Neuronal stem cell (in vitro differentiated cells): ENCODE data around the gene COX7B.

ENCODE experiments used
- DNase-seq: peaks from one replicate; pipeline ENCODE4 v3.0.0-alpha.2; 2013; ENCODE audit warnings: low spot score
- H2AFZ ChIP-seq: one replicate; pipeline ENCODE4 v1.6.1; 2013; ENCODE audit warnings: mild to moderate bottlenecking, low read length, inconsistent platforms
- H2AK5ac ChIP-seq: 2 replicates; pipeline ENCODE4 v1.6.1; 2013; ENCODE audit warnings: low read depth, mild to moderate bottlenecking, inconsistent platforms, low read length, moderate library complexity, mixed read lengths
- H2BK120ac ChIP-seq: 2 replicates; pipeline ENCODE4 v1.6.1; 2013; ENCODE audit warnings: low read depth, mild to moderate bottlenecking, inconsistent platforms, low read length, moderate library complexity, mixed read lengths
- H2BK12ac ChIP-seq: one replicate; pipeline ENCODE4 v1.6.1; 2013; ENCODE audit warnings: low read length, inconsistent platforms
- H2BK15ac ChIP-seq: 2 replicates; pipeline ENCODE4 v1.6.1; 2013; ENCODE audit warnings: mild to moderate bottlenecking, low read length, inconsistent platforms, mixed read lengths
- H2BK5ac ChIP-seq: one replicate; pipeline ENCODE4 v1.6.1; 2013; ENCODE audit warnings: inconsistent platforms, mild to moderate bottlenecking, low read length, moderate library complexity
- H3K14ac ChIP-seq: one replicate; pipeline ENCODE4 v1.6.1; 2013; ENCODE audit warnings: low read length, inconsistent platforms
- H3K18ac ChIP-seq: 2 replicates; pipeline ENCODE4 v1.6.1; 2013; ENCODE audit warnings: low read length, inconsistent platforms
- H3K23ac ChIP-seq: 2 replicates; pipeline ENCODE4 v1.6.1; 2013; ENCODE audit warnings: low read depth, mild to moderate bottlenecking, mixed read lengths, low read length, inconsistent platforms; ENCODE audit not compliant: poor library complexity
- H3K27ac ChIP-seq: replicated peaks from 3 replicates; pipeline ENCODE4 v1.5.1; 2013; ENCODE audit warnings: low read length, inconsistent platforms
- H3K27me3 ChIP-seq, 3 experiments: 2 replicates each; pipeline ENCODE4 v1.6.1; 2013; ENCODE audit warnings: low read length in 3 of 3, mild to moderate bottlenecking in 2 of 3, inconsistent platforms in 1 of 3, low read depth in 1 of 3, mixed read lengths in 1 of 3, moderate library complexity in 1 of 3; ENCODE audit not compliant: control insufficient read depth in 3 of 3, insufficient read depth in 3 of 3
- H3K36me3 ChIP-seq, 2 donors: replicated peaks in 1 of 2; 2 replicates each; pipeline ENCODE4 v1.6.1; 2013; ENCODE audit warnings: low read length in 2 of 2; ENCODE audit not compliant: control insufficient read depth in 2 of 2, insufficient read depth in 2 of 2
- H3K4ac ChIP-seq: 2 replicates; pipeline ENCODE4 v1.6.1; 2013; ENCODE audit warnings: inconsistent platforms, mild to moderate bottlenecking, low read length, moderate library complexity
- H3K4me1 ChIP-seq, 2 donors: 1 replicate in 1 of 2; 2 replicates in 1 of 2; pipeline ENCODE4 v1.6.1; 2013; ENCODE audit warnings: low read length in 2 of 2, low read depth in 1 of 2; ENCODE audit not compliant: control insufficient read depth in 2 of 2, insufficient read depth in 1 of 2
- H3K4me2 ChIP-seq: one replicate; pipeline ENCODE4 v1.6.1; 2013; ENCODE audit warnings: mild to moderate bottlenecking, low read length, inconsistent platforms; ENCODE audit not compliant: insufficient read depth, poor library complexity, severe bottlenecking
- H3K4me3 ChIP-seq, 2 donors: 2 replicates each; pipeline ENCODE4 v1.5.1; 2013; ENCODE audit warnings: low read length in 2 of 2, mild to moderate bottlenecking in 2 of 2, inconsistent platforms in 1 of 2, moderate library complexity in 1 of 2
- H3K79me1 ChIP-seq: one replicate; pipeline ENCODE4 v1.6.1; 2013; ENCODE audit warnings: low read depth, mild to moderate bottlenecking, inconsistent platforms, low read length, moderate library complexity
- H3K9ac ChIP-seq: one replicate; pipeline ENCODE4 v1.6.1; 2013; ENCODE audit warnings: mild to moderate bottlenecking, low read depth, low read length, inconsistent platforms; ENCODE audit not compliant: poor library complexity
- H3K9me3 ChIP-seq, 2 donors: replicated peaks in 1 of 2; 2 replicates each; pipeline versions ENCODE3 to v1.6.1; 2013; ENCODE audit warnings: low read length in 2 of 2, mild to moderate bottlenecking in 2 of 2, inconsistent platforms in 1 of 2, low read depth in 1 of 2, mixed read lengths in 1 of 2, moderate library complexity in 1 of 2; ENCODE audit not compliant: control insufficient read depth in 2 of 2, insufficient read depth in 1 of 2
- H4K8ac ChIP-seq: one replicate; pipeline ENCODE4 v1.6.1; 2013; ENCODE audit warnings: low read depth, mild to moderate bottlenecking, inconsistent platforms, low read length, moderate library complexity
- H4K91ac ChIP-seq: one replicate; pipeline ENCODE4 v1.6.1; 2013; ENCODE audit warnings: low read length, low read depth, mild to moderate bottlenecking, inconsistent platforms; ENCODE audit not compliant: poor library complexity
- WGBS, 2 donors: extraction: QIAGEN DNeasy Blood & Tissue Kit; methylation state at CpG; one replicate each; pipeline ENCODE4 v1.1.7; 2013; ENCODE audit warnings: missing lambda C conversion rate in 2 of 2, mixed read lengths in 1 of 2; ENCODE audit not compliant: insufficient read length in 2 of 2, insufficient replicate concordance in 1 of 2; ENCODE audit errors: extremely low coverage in 2 of 2; 5-methylcytosine and 5-hydroxymethylcytosine counted together

The COX7B gene

GRCh38 chrX:77935886-77936285 is 36.6 kb downstream of the COX7B start:
- Histone ChIP-seq H3K36me3 (no peaks in the 10 kb centered on the region), H4K8ac (no peak overlapping the region), H3K9me3 (peaks cover 0 to 1% of the 10 kb centered on the region in 2 donors), H3K14ac (no peak overlapping the region), H2BK120ac (no peak overlapping the region), H3K4me1 (no peaks in the 10 kb centered on the region), H4K91ac (no peak overlapping the region), H3K18ac (no peak overlapping the region), H3K4me2 (no peak overlapping the region), H2AK5ac (no peak overlapping the region), H3K27me3 (no peaks in the 10 kb centered on the region), H3K79me1 (no peaks in the 10 kb centered on the region), H3K27ac (no peak overlapping the region), H2BK5ac (no peak overlapping the region), H3K23ac (no peak overlapping the region), H2BK12ac (no peak overlapping the region), H2BK15ac (no peak overlapping the region), H3K4ac (no peak overlapping the region), H3K9ac (no peak overlapping the region), H3K4me3 (no peak overlapping the region), H2AFZ (no peak overlapping the region)
- no peak for DNase-seq
- no CpG with 5 or more reads among the region's 1 CpG for WGBS, 2 donors

GRCh38 chrX:77936299-77936698 is 37.0 kb downstream of the COX7B start:
- Histone ChIP-seq H3K36me3 (no peaks in the 10 kb centered on the region), H3K27ac (no peak overlapping the region), H3K27me3 (no peaks in the 10 kb centered on the region), H2AFZ (no peak overlapping the region), H3K4me2 (no peak overlapping the region), H3K9me3 (peaks cover 0 to 1% of the 10 kb centered on the region in 2 donors), H3K9ac (no peak overlapping the region), H4K91ac (no peak overlapping the region), H3K4me1 (no peaks in the 10 kb centered on the region), H4K8ac (no peak overlapping the region), H3K4me3 (no peak overlapping the region), H3K18ac (no peak overlapping the region), H3K23ac (no peak overlapping the region), H3K4ac (no peak overlapping the region), H2AK5ac (no peak overlapping the region), H2BK15ac (no peak overlapping the region), H3K14ac (no peak overlapping the region), H2BK12ac (no peak overlapping the region), H3K79me1 (no peaks in the 10 kb centered on the region), H2BK5ac (no peak overlapping the region), H2BK120ac (no peak overlapping the region)
- no peak for DNase-seq

DNA sequence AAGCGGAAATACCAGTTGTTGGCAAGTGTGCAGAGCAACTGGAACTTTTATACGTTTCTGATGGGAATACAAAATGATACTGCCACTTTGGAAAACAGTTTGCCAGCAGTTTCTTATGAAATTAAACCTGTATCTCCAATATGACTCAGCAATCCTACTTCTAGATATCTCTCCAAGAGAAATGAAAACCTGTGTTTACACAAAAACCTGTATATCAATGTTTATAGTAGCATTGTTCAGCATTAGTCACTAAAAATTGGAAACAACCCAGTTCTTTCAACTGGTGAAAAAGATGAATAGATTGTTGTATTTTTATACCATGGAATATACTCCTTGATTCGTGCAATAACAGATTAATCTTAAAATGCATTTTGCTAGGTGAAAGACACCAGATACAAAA is 38.0 kb downstream of the COX7B start:
- Histone ChIP-seq H2BK120ac (no peak overlapping the region), H2AFZ (no peak overlapping the region), H3K4me1 (no peaks in the 10 kb centered on the region), H3K4me3 (no peak overlapping the region), H3K14ac (no peak overlapping the region), H2AK5ac (no peak overlapping the region), H4K8ac (no peak overlapping the region), H3K4ac (no peak overlapping the region), H3K23ac (no peak overlapping the region), H3K79me1 (no peaks in the 10 kb centered on the region), H4K91ac (no peak overlapping the region), H2BK15ac (no peak overlapping the region), H3K9ac (no peak overlapping the region), H2BK12ac (no peak overlapping the region), H3K18ac (no peak overlapping the region), H3K27me3 (no peaks in the 10 kb centered on the region), H3K36me3 (no peaks in the 10 kb centered on the region), H2BK5ac (no peak overlapping the region), H3K4me2 (no peak overlapping the region), H3K27ac (no peak overlapping the region), H3K9me3 (peaks cover 0 to 1% of the 10 kb centered on the region in 2 donors)
- WGBS, 2 donors, result no CpG with 5 or more reads among the region's 3 CpGs
- DNase-seq, result no peak

DNA sequence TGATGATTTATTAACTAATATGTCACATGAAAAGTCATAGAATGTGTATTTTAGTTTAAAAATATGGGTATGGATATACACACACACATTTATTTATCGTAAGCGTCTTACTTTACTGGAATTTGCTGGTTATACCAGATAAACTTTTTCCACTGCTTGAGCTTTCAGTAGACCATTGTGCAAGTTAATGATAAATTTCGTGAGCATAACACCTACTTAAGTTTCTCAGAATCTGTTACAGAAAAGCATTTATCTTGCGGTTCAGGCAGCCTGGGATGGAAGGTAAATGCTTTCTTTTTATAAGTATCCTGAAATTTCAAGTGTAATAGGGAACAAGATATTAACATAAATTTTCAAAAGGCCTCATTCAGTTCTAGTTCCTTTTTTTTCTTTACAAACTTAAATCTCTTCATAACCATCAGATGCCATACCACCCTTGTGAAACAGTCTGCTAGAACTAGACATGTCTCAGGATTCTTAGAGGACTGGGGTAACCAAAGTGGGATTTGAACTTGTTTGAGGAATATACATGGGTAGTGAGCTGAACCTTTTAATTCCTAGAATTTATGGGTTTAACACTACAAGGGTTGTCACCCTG is 38.9 kb downstream of the COX7B start:
- Histone ChIP-seq H3K23ac (no peak overlapping the region), H3K4me1 (no peaks in the 10 kb centered on the region), H2AK5ac (no peak overlapping the region), H3K9me3 (no peaks in the 10 kb centered on the region), H3K79me1 (no peaks in the 10 kb centered on the region), H3K9ac (no peak overlapping the region), H3K36me3 (no peaks in the 10 kb centered on the region), H3K27ac (no peak overlapping the region), H2BK5ac (no peak overlapping the region), H2BK12ac (no peak overlapping the region), H3K4ac (no peak overlapping the region), H3K4me3 (no peak overlapping the region), H3K27me3 (no peaks in the 10 kb centered on the region), H4K8ac (no peak overlapping the region), H3K18ac (no peak overlapping the region), H4K91ac (no peak overlapping the region), H2BK120ac (no peak overlapping the region), H3K4me2 (no peak overlapping the region), H2BK15ac (no peak overlapping the region), H3K14ac (no peak overlapping the region), H2AFZ (no peak overlapping the region)
- no peak for DNase-seq
- no CpG with 5 or more reads among the region's 4 CpGs for WGBS, 2 donors
